ENCODE results near the gene ATP5PD. TPM values are rescaled to one million over a fixed set of nuclear protein-coding genes. Genes with fewer than 3 reads are reported as not detected.

Gene ATP5PD
- total and polyA plus RNA-seq, 2 experiments from 2014 or later, result 411 to 732 TPM

GRCh38 chr17:75059369-75060345, 12.9 kb upstream of the ATP5PD start:
- H3K9me3 ChIP-seq (ENCODE audit: low read depth), result no peaks in the 10 kb centered on the region
- no peak overlapping the region for H3K4me3 ChIP-seq
- H3K27ac ChIP-seq, result no peak overlapping the region
- no peaks in the 10 kb centered on the region for H3K4me1 ChIP-seq (ENCODE audit: low read depth)
- peak; percentile 54 for TF ChIP-seq CTCF (IDR thresholded peaks at IDR 0.05; ENCODE audit: low read depth, low read length)
- peak in 1 of 2 donors; percentile 75 for DNase-seq (ENCODE audit: low read depth in 1 of 2, low spot score in 1 of 2)
- peaks cover 35% of the 10 kb centered on the region for H3K36me3 ChIP-seq
- H3K27me3 ChIP-seq, result no peaks in the 10 kb centered on the region

- Histone ChIP-seq H3K27me3 (no peaks in the 10 kb centered on the region), H3K36me3 (peaks cover 34% of the 10 kb centered on the region), H3K4me3 (no peak overlapping the region), H3K4me1 (ENCODE audit: low read depth) (peaks cover 8% of the 10 kb centered on the region), H3K9me3 (ENCODE audit: low read depth) (no peaks in the 10 kb centered on the region), H3K27ac (no peak overlapping the region)
- DNase-seq (ENCODE audit: low read depth in 1 of 2, low spot score in 1 of 2), result no peak
- TF ChIP-seq CTCF (IDR thresholded peaks at IDR 0.05; ENCODE audit: low read depth, low read length), result no peak
These were observed 5.2 kb upstream of the ATP5PD start for GRCh38 chr17:75051941-75052340.

DNA sequence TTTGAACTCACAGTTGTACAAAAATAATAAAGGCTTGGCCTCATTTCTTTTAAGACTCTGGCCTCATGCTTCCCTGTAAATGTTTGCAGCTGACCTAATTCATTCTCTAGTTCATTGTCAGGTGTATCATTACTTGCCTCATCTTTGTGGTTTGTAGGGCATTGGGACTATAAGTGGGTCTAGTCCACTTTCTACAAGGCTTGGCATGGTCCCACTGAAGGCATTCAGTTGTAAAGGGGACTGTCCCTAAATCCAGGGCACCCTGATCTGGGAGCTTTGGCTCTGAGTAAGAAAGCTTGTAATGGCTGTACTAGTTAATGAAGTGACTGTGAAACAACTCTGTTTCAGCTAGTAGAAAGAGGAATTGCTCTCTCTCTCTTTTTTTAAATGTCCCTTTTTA, 2.9 kb upstream of the ATP5PD start:
- TF ChIP-seq CTCF (IDR thresholded peaks at IDR 0.05; ENCODE audit: low read depth, low read length), result no peak
- no peak for DNase-seq (ENCODE audit: low read depth in 1 of 2, low spot score in 1 of 2)
- Histone ChIP-seq H3K27ac (no peak overlapping the region), H3K36me3 (peaks cover 22% of the 10 kb centered on the region), H3K4me3 (no peak overlapping the region), H3K9me3 (ENCODE audit: low read depth) (no peaks in the 10 kb centered on the region), H3K4me1 (ENCODE audit: low read depth) (peaks cover 8% of the 10 kb centered on the region), H3K27me3 (no peaks in the 10 kb centered on the region)

- Histone ChIP-seq H3K27ac (no peak overlapping the region), H3K36me3 (peaks cover 22% of the 10 kb centered on the region), H3K9me3 (ENCODE audit: low read depth) (no peaks in the 10 kb centered on the region), H3K4me1 (ENCODE audit: low read depth) (peaks cover 8% of the 10 kb centered on the region), H3K4me3 (peak overlapping the region; percentile 52), H3K27me3 (no peaks in the 10 kb centered on the region)
- TF ChIP-seq CTCF (IDR thresholded peaks at IDR 0.05; ENCODE audit: low read depth, low read length), result no peak
- no peak for DNase-seq (ENCODE audit: low read depth in 1 of 2, low spot score in 1 of 2)
These were observed 2.3 kb upstream of the ATP5PD start for GRCh38 chr17:75049057-75049456.

- Histone ChIP-seq H3K9me3 (ENCODE audit: low read depth) (no peaks in the 10 kb centered on the region), H3K27ac (no peak overlapping the region), H3K36me3 (peaks cover 21% of the 10 kb centered on the region), H3K4me1 (ENCODE audit: low read depth) (peaks cover 8% of the 10 kb centered on the region), H3K27me3 (no peaks in the 10 kb centered on the region), H3K4me3 (peak overlapping the region; percentile 52)
- peak in 1 of 2 donors; percentile 75 for DNase-seq (ENCODE audit: low read depth in 1 of 2, low spot score in 1 of 2)
- TF ChIP-seq CTCF (IDR thresholded peaks at IDR 0.05; ENCODE audit: low read depth, low read length), result no peak
These were observed 1.6 kb upstream of the ATP5PD start for GRCh38 chr17:75048249-75048878.

Data from cardiac muscle cell (in vitro differentiated cells and primary cell).